Panc1 (cell line): ENCODE results near the gene PPP4R1. TPM values are rescaled to one million over a fixed set of nuclear protein-coding genes. Genes with fewer than 3 reads are reported as not detected.

ENCODE experiments used
- ATAC-seq: fragments of 200-7000 bp; cut with Tn5 transposase; 2 replicates; pipeline ENCODE4 v1.9.1; 2020; ENCODE audit warnings: mild to moderate bottlenecking, moderate library complexity
- BruUV-seq: library from RNA; stranded (reverse); fragments of 400-500 nt; replicated peaks from 2 replicates; lab custom pipeline; 2021; lab: Mats Ljungman, UMichigan
- CTCF ChIA-PET: fragments of 300-600 bp; sonication (Branson Sonifier 250); formaldehyde crosslinking; loops from one replicate; lab custom pipeline; 2022; ENCODE audit warnings: antibody characterized with exemption; lab: Charles Lee
- POLR2A ChIA-PET: fragments of 300-600 bp; sonication (Branson Sonifier 250); formaldehyde crosslinking; loops from one replicate; lab custom pipeline; 2022; ENCODE audit warnings: antibody characterized with exemption; lab: Charles Lee
- DNase-seq: peaks from one replicate; pipeline ENCODE4 v3.0.0-alpha.2; 2010; ENCODE audit warnings: low read depth, low spot score
- H3K27ac ChIP-seq: 2 replicates; pipeline ENCODE4 v1.5.1; 2011; ENCODE audit warnings: mild to moderate bottlenecking, low read length, inconsistent platforms
- H3K27me3 ChIP-seq: fragments of 200-500 bp; sonication (Bioruptor generic); 2 replicates; pipeline ENCODE4 v1.6.0; 2014; ENCODE audit warnings: low read length, inconsistent platforms; ENCODE audit not compliant: control insufficient read depth, insufficient read depth
- H3K36me3 ChIP-seq: fragments of 200-500 bp; sonication (Bioruptor generic); 2 replicates; pipeline ENCODE4 v1.5.1; 2014; ENCODE audit warnings: inconsistent platforms, mild to moderate bottlenecking, low read length, moderate library complexity; ENCODE audit not compliant: control insufficient read depth, insufficient read depth
- H3K4me1 ChIP-seq: 2 replicates; pipeline ENCODE4 v1.5.1; 2011; ENCODE audit warnings: inconsistent platforms, mild to moderate bottlenecking, low read length, moderate library complexity; ENCODE audit not compliant: control insufficient read depth, insufficient read depth
- H3K4me3 ChIP-seq, 2 experiments: 2 replicates each; pipeline ENCODE4 v1.5.1; 2011 to 2012; ENCODE audit warnings: low read depth in 2 of 2, low read length in 2 of 2, mild to moderate bottlenecking in 2 of 2, inconsistent platforms in 1 of 2, moderate library complexity in 1 of 2
- H3K9me3 ChIP-seq: fragments of 200-500 bp; sonication (Bioruptor generic); 2 replicates; pipeline ENCODE4 v1.5.1; 2014; ENCODE audit warnings: low read depth, mild to moderate bottlenecking, inconsistent platforms, low read length, moderate library complexity; ENCODE audit not compliant: control insufficient read depth, insufficient read depth
- POLR2AphosphoS5 ChIP-seq: IDR thresholded peaks from 2 replicates; pipeline ENCODE4 v1.6.1; 2012; ENCODE audit warnings: mild to moderate bottlenecking, low read depth, low read length, moderate library complexity
- SIN3A ChIP-seq: IDR thresholded peaks from 2 replicates; pipeline ENCODE4 v1.6.1; 2012; ENCODE audit warnings: low read depth, mild to moderate bottlenecking, low read length, moderate library complexity, borderline replicate concordance; ENCODE audit not compliant: insufficient read depth
- TCF7L2 ChIP-seq: IDR thresholded peaks from 2 replicates; pipeline ENCODE4 v1.6.1; 2011; ENCODE audit warnings: mild to moderate bottlenecking, low read depth, low read length, inconsistent platforms
- in situ Hi-C: cut with HindIII; loops from 2 replicates; pipeline ENCODE4 v1.10.0; 2016; ENCODE audit warnings: low sequenced_read_pairs, low pct_unique_long_range_greater_than_20kb
- intact Hi-C: fragments of 100-400 bp; cut with micrococcal nuclease; formaldehyde crosslinking; loops from one replicate; pipeline ENCODE4 v1.10.0; 2022; ENCODE audit not compliant: unreplicated experiment
- total RNA-seq: library from RNA; stranded (reverse); gene quantifications from one replicate; pipeline ENCODE4 v1.2.1, GENCODE V29; 2021; ENCODE audit not compliant: unreplicated experiment
- TF ChIP-seq, protein P1 (sequence below), 2 experiments: IDR thresholded peaks; 2 replicates each; pipeline ENCODE4 v1.6.1; 2011 to 2012; ENCODE audit warnings: low read depth in 2 of 2, control low read depth in 1 of 2, low read length in 1 of 2, mild to moderate bottlenecking in 1 of 2, moderate library complexity in 1 of 2; ENCODE audit not compliant: insufficient read depth in 1 of 2
- TF ChIP-seq, protein P2 (sequence below): fragments of 450-650 bp; IDR thresholded peaks from 2 replicates; pipeline ENCODE4 v1.5.1; 2017; ENCODE audit warnings: mild to moderate bottlenecking

PPP4R1 gene
- total RNA-seq, 1 experiment from 2014 or later = 80.6 TPM

DNA sequence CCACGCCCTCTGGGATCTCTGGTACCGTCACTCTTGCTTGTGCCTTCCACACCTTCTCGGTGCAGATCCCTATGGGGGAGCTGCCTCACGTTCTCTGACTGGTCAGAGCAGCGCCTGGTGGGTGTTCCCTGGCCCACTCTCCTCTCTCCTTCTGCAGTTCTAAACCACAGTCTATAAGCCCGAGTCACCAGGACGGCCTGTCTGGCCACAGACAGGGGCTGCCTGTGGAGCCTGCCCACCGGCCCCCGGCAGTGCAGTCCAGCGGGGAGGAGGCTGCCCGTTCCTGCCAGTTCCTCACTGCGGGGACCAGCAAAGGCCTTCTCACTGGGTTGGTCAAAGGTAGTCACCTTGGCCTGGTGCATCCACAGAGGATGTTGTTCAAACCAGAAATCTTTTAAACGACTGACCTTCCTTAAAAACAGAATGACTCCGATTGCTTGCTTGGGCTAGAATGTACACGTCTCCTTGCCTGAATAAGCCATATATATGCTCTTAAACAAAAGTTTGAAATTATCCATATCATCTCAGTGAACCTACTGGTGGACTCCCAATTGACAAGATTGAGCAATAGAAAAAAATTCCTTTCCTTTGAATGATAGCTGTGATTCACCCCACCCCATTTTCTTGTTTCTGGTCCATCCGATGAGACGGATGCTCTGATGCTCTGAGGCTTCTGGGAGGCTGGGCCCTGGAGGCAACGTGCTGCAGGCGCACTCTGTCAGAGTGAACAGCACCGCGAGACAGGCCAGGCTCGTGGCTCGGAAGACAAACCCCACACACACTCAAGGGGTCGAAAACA is 77.8 kb downstream of the PPP4R1 start:
- no peak overlapping the region for H3K4me3 ChIP-seq
- DNase-seq (no peak), ATAC-seq (no peak)
- H3K9me3 ChIP-seq = no peaks in the 10 kb centered on the region
- intact Hi-C loops (no loop called here), in situ Hi-C loops (no loop called here)
- TF ChIP-seq, protein P1, sequence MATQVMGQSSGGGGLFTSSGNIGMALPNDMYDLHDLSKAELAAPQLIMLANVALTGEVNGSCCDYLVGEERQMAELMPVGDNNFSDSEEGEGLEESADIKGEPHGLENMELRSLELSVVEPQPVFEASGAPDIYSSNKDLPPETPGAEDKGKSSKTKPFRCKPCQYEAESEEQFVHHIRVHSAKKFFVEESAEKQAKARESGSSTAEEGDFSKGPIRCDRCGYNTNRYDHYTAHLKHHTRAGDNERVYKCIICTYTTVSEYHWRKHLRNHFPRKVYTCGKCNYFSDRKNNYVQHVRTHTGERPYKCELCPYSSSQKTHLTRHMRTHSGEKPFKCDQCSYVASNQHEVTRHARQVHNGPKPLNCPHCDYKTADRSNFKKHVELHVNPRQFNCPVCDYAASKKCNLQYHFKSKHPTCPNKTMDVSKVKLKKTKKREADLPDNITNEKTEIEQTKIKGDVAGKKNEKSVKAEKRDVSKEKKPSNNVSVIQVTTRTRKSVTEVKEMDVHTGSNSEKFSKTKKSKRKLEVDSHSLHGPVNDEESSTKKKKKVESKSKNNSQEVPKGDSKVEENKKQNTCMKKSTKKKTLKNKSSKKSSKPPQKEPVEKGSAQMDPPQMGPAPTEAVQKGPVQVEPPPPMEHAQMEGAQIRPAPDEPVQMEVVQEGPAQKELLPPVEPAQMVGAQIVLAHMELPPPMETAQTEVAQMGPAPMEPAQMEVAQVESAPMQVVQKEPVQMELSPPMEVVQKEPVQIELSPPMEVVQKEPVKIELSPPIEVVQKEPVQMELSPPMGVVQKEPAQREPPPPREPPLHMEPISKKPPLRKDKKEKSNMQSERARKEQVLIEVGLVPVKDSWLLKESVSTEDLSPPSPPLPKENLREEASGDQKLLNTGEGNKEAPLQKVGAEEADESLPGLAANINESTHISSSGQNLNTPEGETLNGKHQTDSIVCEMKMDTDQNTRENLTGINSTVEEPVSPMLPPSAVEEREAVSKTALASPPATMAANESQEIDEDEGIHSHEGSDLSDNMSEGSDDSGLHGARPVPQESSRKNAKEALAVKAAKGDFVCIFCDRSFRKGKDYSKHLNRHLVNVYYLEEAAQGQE (IDR thresholded peaks at IDR 0.05; ENCODE audit: insufficient read depth in 1 of 2, low read depth in 2 of 2, low read length in 1 of 2) = no peak
- TF ChIP-seq TCF7L2 (no peak), POLR2AphosphoS5 (no peak), SIN3A (no peak)
- TF ChIP-seq, protein P2, sequence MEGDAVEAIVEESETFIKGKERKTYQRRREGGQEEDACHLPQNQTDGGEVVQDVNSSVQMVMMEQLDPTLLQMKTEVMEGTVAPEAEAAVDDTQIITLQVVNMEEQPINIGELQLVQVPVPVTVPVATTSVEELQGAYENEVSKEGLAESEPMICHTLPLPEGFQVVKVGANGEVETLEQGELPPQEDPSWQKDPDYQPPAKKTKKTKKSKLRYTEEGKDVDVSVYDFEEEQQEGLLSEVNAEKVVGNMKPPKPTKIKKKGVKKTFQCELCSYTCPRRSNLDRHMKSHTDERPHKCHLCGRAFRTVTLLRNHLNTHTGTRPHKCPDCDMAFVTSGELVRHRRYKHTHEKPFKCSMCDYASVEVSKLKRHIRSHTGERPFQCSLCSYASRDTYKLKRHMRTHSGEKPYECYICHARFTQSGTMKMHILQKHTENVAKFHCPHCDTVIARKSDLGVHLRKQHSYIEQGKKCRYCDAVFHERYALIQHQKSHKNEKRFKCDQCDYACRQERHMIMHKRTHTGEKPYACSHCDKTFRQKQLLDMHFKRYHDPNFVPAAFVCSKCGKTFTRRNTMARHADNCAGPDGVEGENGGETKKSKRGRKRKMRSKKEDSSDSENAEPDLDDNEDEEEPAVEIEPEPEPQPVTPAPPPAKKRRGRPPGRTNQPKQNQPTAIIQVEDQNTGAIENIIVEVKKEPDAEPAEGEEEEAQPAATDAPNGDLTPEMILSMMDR = no peak
- BruUV-seq = TSS peak; percentile 65
- POLR2A ChIA-PET = no interaction called here
- H3K4me1 ChIP-seq = no peaks in the 10 kb centered on the region
- H3K36me3 ChIP-seq = peaks cover 6% of the 10 kb centered on the region
- H3K27ac ChIP-seq = no peak overlapping the region
- CTCF ChIA-PET = no interaction called here
- H3K27me3 ChIP-seq = no peaks in the 10 kb centered on the region

DNA sequence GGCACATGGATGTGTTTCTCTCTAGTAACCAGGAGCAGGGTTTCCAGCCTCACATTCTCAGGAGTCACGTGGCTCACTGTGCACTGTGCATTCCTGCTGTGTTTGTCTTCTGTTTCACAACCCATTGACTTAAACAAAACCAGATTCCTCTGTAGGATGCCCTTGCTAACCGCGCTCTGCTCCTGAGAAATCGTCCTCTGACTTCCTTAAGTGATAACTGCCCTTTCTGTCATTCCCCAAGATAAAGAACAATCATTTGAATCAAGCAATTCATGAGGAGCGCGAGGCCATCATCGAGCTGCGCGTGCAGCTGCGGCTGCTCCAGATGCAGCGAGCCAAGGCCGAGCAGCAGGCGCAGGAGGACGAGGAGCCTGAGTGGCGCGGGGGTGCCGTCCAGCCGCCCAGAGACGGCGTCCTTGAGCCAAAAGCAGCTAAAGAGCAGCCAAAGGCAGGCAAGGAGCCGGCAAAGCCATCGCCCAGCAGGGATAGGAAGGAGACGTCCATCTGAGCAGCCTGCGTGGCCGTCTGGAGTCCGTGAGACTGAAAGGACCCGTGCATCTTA is 78.8 kb downstream of the PPP4R1 start:
- H3K27ac ChIP-seq = no peak overlapping the region
- H3K4me3 ChIP-seq = no peak overlapping the region

More for the DNA sequence above, 78.8 kb downstream of the PPP4R1 start:
- no peaks in the 10 kb centered on the region for H3K9me3 ChIP-seq
- H3K36me3 ChIP-seq = peaks cover 6% of the 10 kb centered on the region
- TF ChIP-seq, protein P1 (IDR thresholded peaks at IDR 0.05; ENCODE audit: insufficient read depth in 1 of 2, low read depth in 2 of 2, low read length in 1 of 2) = no peak
- TF ChIP-seq, protein P2 = no peak
- TF ChIP-seq POLR2AphosphoS5 (no peak), SIN3A (no peak), TCF7L2 (no peak)
- intact Hi-C loops (no loop called here), in situ Hi-C loops (no loop called here)
- no TSS peak for BruUV-seq
- H3K4me1 ChIP-seq = no peaks in the 10 kb centered on the region
- POLR2A ChIA-PET = no interaction called here
- DNase-seq (no peak), ATAC-seq (no peak)
- CTCF ChIA-PET = no interaction called here
- H3K27me3 ChIP-seq = no peaks in the 10 kb centered on the region
